ENCODE data around the gene NLRX1.
A peak's percentile ranks its signal among the peaks of the same experiment; 100 is the strongest.
"Not testable (repeated sequence)": the region's sequence is repeated elsewhere in the genome, so short reads cannot be mapped to it uniquely, and the experiment has no call there.

Gene NLRX1

DNA sequence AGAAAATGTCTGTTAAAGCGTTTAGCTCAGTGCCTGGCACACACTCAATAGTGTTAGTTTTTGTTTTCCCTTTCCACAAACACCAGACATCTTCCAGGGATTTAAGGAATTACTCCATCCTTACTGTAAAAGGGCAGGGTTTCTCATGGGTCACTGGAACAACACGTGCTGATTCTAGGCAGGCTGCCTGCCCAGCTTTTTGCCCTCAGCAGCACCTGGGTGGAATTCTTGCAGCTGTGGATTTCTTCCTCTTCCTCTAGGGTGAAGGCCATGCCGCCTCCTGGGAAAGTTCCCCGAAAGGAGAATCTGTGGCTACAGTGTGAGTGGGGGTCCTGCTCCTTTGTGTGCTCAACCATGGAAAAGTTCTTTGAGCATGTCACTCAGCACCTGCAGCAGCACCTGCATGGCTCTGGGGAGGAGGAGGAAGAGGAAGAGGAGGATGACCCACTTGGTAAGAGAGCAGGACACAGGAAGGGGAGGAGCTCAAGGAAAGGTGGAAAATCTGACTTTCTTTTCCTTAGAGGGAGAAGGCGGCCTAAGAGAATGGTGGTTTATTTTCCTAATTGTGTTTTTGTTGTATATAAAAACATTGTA, 41.8 kb upstream of the NLRX1 start:
- Histone ChIP-seq H3K9ac (ENCODE audit: low read length) (no peak overlapping the region), H3F3A (ENCODE audit: insufficient read depth, low read length) (no peaks in the 10 kb centered on the region), H3K4me3 (ENCODE audit: low read depth, low read length, poor library complexity, severe bottlenecking) (no peak overlapping the region), H4K20me1 (ENCODE audit: insufficient read depth, low read length) (no peaks in the 10 kb centered on the region), H3K4me2 (ENCODE audit: low read length) (no peak overlapping the region), H3K27ac (ENCODE audit: low read depth, low read length, poor library complexity, severe bottlenecking) (peak overlapping the region; percentile 12), H3K9me2 (ENCODE audit: low read depth, low read length) (no peaks in the 10 kb centered on the region), H3K9me3 (ENCODE audit: low read length) (no peaks in the 10 kb centered on the region), H3K4me1 (ENCODE audit: insufficient read depth, low read length, severe bottlenecking) (peaks cover 13% of the 10 kb centered on the region), H3K36me3 (ENCODE audit: insufficient read depth, low read length) (peaks cover 17% of the 10 kb centered on the region), H3K79me2 (ENCODE audit: insufficient read depth, low read length) (peaks cover 4% of the 10 kb centered on the region), H3K27me3 (ENCODE audit: insufficient read depth, low read length) (no peaks in the 10 kb centered on the region), H2AFZ (ENCODE audit: low read length) (no peak overlapping the region)
- TF ChIP-seq, protein P1, sequence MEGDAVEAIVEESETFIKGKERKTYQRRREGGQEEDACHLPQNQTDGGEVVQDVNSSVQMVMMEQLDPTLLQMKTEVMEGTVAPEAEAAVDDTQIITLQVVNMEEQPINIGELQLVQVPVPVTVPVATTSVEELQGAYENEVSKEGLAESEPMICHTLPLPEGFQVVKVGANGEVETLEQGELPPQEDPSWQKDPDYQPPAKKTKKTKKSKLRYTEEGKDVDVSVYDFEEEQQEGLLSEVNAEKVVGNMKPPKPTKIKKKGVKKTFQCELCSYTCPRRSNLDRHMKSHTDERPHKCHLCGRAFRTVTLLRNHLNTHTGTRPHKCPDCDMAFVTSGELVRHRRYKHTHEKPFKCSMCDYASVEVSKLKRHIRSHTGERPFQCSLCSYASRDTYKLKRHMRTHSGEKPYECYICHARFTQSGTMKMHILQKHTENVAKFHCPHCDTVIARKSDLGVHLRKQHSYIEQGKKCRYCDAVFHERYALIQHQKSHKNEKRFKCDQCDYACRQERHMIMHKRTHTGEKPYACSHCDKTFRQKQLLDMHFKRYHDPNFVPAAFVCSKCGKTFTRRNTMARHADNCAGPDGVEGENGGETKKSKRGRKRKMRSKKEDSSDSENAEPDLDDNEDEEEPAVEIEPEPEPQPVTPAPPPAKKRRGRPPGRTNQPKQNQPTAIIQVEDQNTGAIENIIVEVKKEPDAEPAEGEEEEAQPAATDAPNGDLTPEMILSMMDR (IDR thresholded peaks at IDR 0.05; ENCODE audit: low read length): no peak
- no peak for TF ChIP-seq EZH2 (IDR thresholded peaks at IDR 0.05; ENCODE audit: borderline replicate concordance, low read length)

DNA sequence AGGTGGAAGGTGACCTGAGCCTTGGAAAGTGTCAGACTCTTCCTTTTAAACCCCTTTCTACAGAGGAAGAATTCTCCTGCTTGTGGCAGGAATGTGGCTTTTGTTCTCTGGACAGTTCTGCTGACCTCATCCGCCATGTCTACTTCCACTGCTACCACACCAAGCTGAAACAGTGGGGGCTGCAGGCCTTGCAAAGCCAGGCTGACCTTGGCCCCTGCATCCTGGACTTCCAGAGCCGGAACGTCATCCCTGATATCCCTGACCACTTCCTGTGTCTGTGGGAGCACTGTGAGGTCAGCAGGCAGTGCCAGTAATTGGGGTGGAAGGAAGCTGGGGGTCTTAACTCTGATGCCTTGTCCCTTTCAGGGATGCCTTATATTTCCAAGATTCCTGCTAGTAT, 37.9 kb upstream of the NLRX1 start:
- no peaks in the 10 kb centered on the region for H4K20me1 ChIP-seq (ENCODE audit: insufficient read depth, low read length)

GRCh38 chr11:119134389-119134978, 34.0 kb upstream of the NLRX1 start:
- H3K9me2 ChIP-seq (ENCODE audit: low read depth, low read length): no peaks in the 10 kb centered on the region
- H3K79me2 ChIP-seq (ENCODE audit: insufficient read depth, low read length): no peaks in the 10 kb centered on the region
- no peaks in the 10 kb centered on the region for H3F3A ChIP-seq (ENCODE audit: insufficient read depth, low read length)
- no peak overlapping the region for H2AFZ ChIP-seq (ENCODE audit: low read length)
- no peak for TF ChIP-seq EZH2 (IDR thresholded peaks at IDR 0.05; ENCODE audit: borderline replicate concordance, low read length)
- TF ChIP-seq, protein P1 (IDR thresholded peaks at IDR 0.05; ENCODE audit: low read length): peak; percentile 52; the same call in 1 of the 2 replicates
- no peaks in the 10 kb centered on the region for H4K20me1 ChIP-seq (ENCODE audit: insufficient read depth, low read length)
- H3K9ac ChIP-seq (ENCODE audit: low read length): no peak overlapping the region
- H3K27ac ChIP-seq (ENCODE audit: low read depth, low read length, poor library complexity, severe bottlenecking): no peak overlapping the region
- H3K4me2 ChIP-seq (ENCODE audit: low read length): no peak overlapping the region
- peaks cover 34% of the 10 kb centered on the region for H3K36me3 ChIP-seq (ENCODE audit: insufficient read depth, low read length)
- H3K27me3 ChIP-seq (ENCODE audit: insufficient read depth, low read length): no peaks in the 10 kb centered on the region
- H3K4me3 ChIP-seq (ENCODE audit: low read depth, low read length, poor library complexity, severe bottlenecking): no peak overlapping the region
- H3K4me1 ChIP-seq (ENCODE audit: insufficient read depth, low read length, severe bottlenecking): no peaks in the 10 kb centered on the region
- no peaks in the 10 kb centered on the region for H3K9me3 ChIP-seq (ENCODE audit: low read length)

More for the DNA sequence above, 37.9 kb upstream of the NLRX1 start:
- Histone ChIP-seq H3K9ac (ENCODE audit: low read length) (no peak overlapping the region), H3K4me2 (ENCODE audit: low read length) (no peak overlapping the region), H3K4me1 (ENCODE audit: insufficient read depth, low read length, severe bottlenecking) (peaks cover 4% of the 10 kb centered on the region), H3F3A (ENCODE audit: insufficient read depth, low read length) (no peaks in the 10 kb centered on the region), H2AFZ (ENCODE audit: low read length) (no peak overlapping the region), H3K36me3 (ENCODE audit: insufficient read depth, low read length) (peaks cover 34% of the 10 kb centered on the region), H3K27me3 (ENCODE audit: insufficient read depth, low read length) (no peaks in the 10 kb centered on the region), H3K4me3 (ENCODE audit: low read depth, low read length, poor library complexity, severe bottlenecking) (no peak overlapping the region), H3K79me2 (ENCODE audit: insufficient read depth, low read length) (no peaks in the 10 kb centered on the region), H3K9me3 (ENCODE audit: low read length) (no peaks in the 10 kb centered on the region), H3K27ac (ENCODE audit: low read depth, low read length, poor library complexity, severe bottlenecking) (no peak overlapping the region), H3K9me2 (ENCODE audit: low read depth, low read length) (no peaks in the 10 kb centered on the region)
- no peak for TF ChIP-seq EZH2 (IDR thresholded peaks at IDR 0.05; ENCODE audit: borderline replicate concordance, low read length)
- TF ChIP-seq, protein P1 (IDR thresholded peaks at IDR 0.05; ENCODE audit: low read length): no peak

DNA sequence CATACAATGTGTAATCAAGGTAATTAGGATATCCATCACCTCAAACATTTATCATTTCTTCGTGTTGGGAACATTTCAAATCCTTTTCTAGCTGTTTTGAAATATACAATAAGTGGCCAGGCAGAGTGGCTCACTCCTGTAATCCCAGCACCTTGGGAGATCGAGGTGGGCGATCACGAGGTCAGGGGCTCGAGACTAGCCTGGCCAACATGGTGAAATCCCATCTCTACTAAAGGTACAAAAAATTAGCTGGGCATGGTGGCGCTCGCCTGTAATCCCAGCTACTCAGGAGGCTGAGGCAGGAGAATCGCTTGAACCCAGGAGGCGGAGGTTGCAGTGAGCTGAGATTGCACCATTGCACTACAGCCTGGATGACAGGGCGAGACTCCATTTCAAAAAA, 29.2 kb upstream of the NLRX1 start:
- not testable (repeated sequence) for H3K79me2 ChIP-seq (ENCODE audit: insufficient read depth, low read length); H3K9ac ChIP-seq (ENCODE audit: low read length)

More for the DNA sequence above, 29.2 kb upstream of the NLRX1 start:
- not testable (repeated sequence) for H3K4me2 ChIP-seq (ENCODE audit: low read length); H3K9me3 ChIP-seq (ENCODE audit: low read length); H3K4me1 ChIP-seq (ENCODE audit: insufficient read depth, low read length, severe bottlenecking); H3K27ac ChIP-seq (ENCODE audit: low read depth, low read length, poor library complexity, severe bottlenecking); H3K27me3 ChIP-seq (ENCODE audit: insufficient read depth, low read length); H3K36me3 ChIP-seq (ENCODE audit: insufficient read depth, low read length); H3F3A ChIP-seq (ENCODE audit: insufficient read depth, low read length); H2AFZ ChIP-seq (ENCODE audit: low read length); H3K4me3 ChIP-seq (ENCODE audit: low read depth, low read length, poor library complexity, severe bottlenecking); H3K9me2 ChIP-seq (ENCODE audit: low read depth, low read length); H4K20me1 ChIP-seq (ENCODE audit: insufficient read depth, low read length)
